ENCODE results near the gene GPBAR1. TPM values are rescaled to one million over a fixed set of nuclear protein-coding genes. Genes with fewer than 3 reads are reported as not detected.
"Not testable (repeated sequence)": the region's sequence is repeated elsewhere in the genome, so short reads cannot be mapped to it uniquely, and the experiment has no call there.

The GPBAR1 gene
- total RNA-seq, 4 donors from 2014 or later, result 24.7 to 74.2 (median 59.1) TPM

GRCh38 chr2:218300141-218300540, 39.3 kb downstream of the GPBAR1 start:
- no peak for ATAC-seq (ENCODE audit: low FRiP score)
- DNase-seq (ENCODE audit: low spot score), result no peak
- no peak for TF ChIP-seq CTCF (IDR thresholded peaks at IDR 0.05)

GRCh38 chr2:218301176-218301819, 40.5 kb downstream of the GPBAR1 start:
- peak; percentile 77 for ATAC-seq (ENCODE audit: low FRiP score)
- peak; percentile 85 for DNase-seq (ENCODE audit: low spot score)
- TF ChIP-seq CTCF (IDR thresholded peaks at IDR 0.05), result peak in 2 of 3 donors; percentile 80 to 91

GRCh38 chr2:218305383-218305782, 44.6 kb downstream of the GPBAR1 start:
- ATAC-seq (ENCODE audit: low FRiP score), result no peak
- TF ChIP-seq CTCF (IDR thresholded peaks at IDR 0.05), result no peak

GRCh38 chr2:218306184-218306920, 45.5 kb downstream of the GPBAR1 start:
- no peak for ATAC-seq (ENCODE audit: low FRiP score)
- TF ChIP-seq CTCF (IDR thresholded peaks at IDR 0.05), result no peak
- no peak for DNase-seq (ENCODE audit: low spot score)

More at GRCh38 chr2:218305383-218305782, 44.6 kb downstream of the GPBAR1 start:
- DNase-seq (ENCODE audit: low spot score), result no peak

GRCh38 chr2:218307415-218308090, 46.7 kb downstream of the GPBAR1 start:
- ATAC-seq (ENCODE audit: low FRiP score) (no peak), DNase-seq (ENCODE audit: low spot score) (no peak)
- TF ChIP-seq CTCF (IDR thresholded peaks at IDR 0.05), result no peak

GRCh38 chr2:218310853-218311540, 50.2 kb downstream of the GPBAR1 start:
- no peak for TF ChIP-seq CTCF (IDR thresholded peaks at IDR 0.05)
- no peak for DNase-seq (ENCODE audit: low spot score)
- ATAC-seq (ENCODE audit: low FRiP score), result no peak

- ATAC-seq (ENCODE audit: low FRiP score); DNase-seq (ENCODE audit: low spot score): not testable (repeated sequence)
Observed at GRCh38 chr2:218311541-218312266, 50.9 kb downstream of the GPBAR1 start.
